ENCODE results near the gene GFY. TPM values are rescaled to one million over a fixed set of nuclear protein-coding genes. Genes with fewer than 3 reads are reported as not detected.
A peak's percentile ranks its signal among the peaks of the same experiment; 100 is the strongest.

The GFY gene
- total and polyA plus RNA-seq, 2 experiments from 2014 or later, result 1.2 TPM; not detected in 1

- TF ChIP-seq ZNF462 (CRISPR knock-in tag; IDR thresholded peaks at IDR 0.05) (no peak), NANOG (IDR thresholded peaks at IDR 0.05; ENCODE audit: borderline replicate concordance) (no peak), STAT1 (IDR thresholded peaks at IDR 0.05; ENCODE audit: unreplicated experiment) (no peak)
Measured at GRCh38 chr19:49400029-49400428, 25.2 kb upstream of the GFY start (continued).

DNA sequence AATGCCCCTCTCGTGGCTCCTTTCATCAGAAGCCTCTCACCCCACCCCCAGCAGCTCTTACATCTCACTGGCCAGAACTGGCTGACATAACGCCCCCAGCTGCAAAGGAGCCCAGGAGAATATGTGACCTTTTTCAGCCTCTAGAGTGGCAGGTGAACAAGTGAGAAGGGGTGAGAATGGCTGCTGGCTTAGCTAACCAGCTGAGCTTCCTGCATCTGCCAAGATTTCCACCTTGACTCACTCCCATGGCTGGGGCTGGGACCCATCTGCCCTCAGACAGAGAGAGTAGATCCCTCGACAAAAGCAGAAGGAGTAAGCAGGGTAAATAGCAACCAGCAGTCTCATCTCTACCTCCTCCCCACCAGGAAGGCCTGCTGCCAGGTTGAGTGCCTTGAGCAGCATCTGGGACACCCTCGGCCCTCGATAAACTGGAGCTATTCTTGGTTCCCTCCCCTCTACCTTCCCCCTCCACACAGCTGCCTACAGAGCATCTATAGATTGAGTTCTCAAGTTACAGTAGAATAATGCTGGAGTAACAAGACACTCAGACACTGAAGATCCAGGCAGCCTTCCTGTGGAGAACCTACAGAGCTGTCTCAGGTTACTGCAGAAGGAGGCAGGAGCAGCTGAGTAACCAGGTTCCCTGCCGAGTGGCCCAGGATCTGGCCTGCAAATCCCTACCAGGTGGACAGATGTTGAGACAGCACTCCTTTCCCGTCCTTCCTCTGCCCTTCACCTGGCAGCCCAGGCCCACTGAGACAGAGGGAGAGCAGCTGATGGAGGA is 21.6 kb upstream of the GFY start:
- Histone ChIP-seq H3K79me2 (replicated peaks; ENCODE audit: insufficient read depth) (no peaks in the 10 kb centered on the region), H2AFZ (no peak overlapping the region), H3F3A (replicated peaks; ENCODE audit: low read depth) (peaks cover 9% of the 10 kb centered on the region; the same call in 1 of the 2 replicates), H3K9me2 (ENCODE audit: insufficient read depth) (0 out of 2 replicates have a peak, but pooled peaks cover 3% of the 10 kb centered on the region), H3K4me1 (ENCODE audit: insufficient read depth) (peaks cover 20% of the 10 kb centered on the region), H3K4me2 (peak overlapping the region; percentile 69), H3K27ac (ENCODE audit: low read depth) (peak overlapping the region; percentile 89), H3K27me3 (ENCODE audit: insufficient read depth) (no peaks in the 10 kb centered on the region), H4K20me1 (replicated peaks; ENCODE audit: insufficient read depth) (no peaks in the 10 kb centered on the region), H3K36me3 (ENCODE audit: insufficient read depth) (no peaks in the 10 kb centered on the region), H3K4me3 (peak overlapping the region; percentile 15)
- H3K9me3 Mint-ChIP-seq, result no peaks in the 10 kb centered on the region; the same call in 2 of the 3 replicates
- ATAC-seq, result peak; percentile 98
- H3K4me3 Mint-ChIP-seq, result peak overlapping the region; percentile 45
- peaks cover 28% of the 10 kb centered on the region for H3K27me3 Mint-ChIP-seq (ENCODE audit: insufficient read depth, low read depth, poor library complexity)
- no peaks in the 10 kb centered on the region for H3K36me3 Mint-ChIP-seq (ENCODE audit: low read depth)
- peaks cover 41% of the 10 kb centered on the region for H3K4me1 Mint-ChIP-seq
- DNase-seq (ENCODE audit: low spot score), result peak; percentile 96
- peak overlapping the region; percentile 96 for H3K27ac Mint-ChIP-seq
- TF ChIP-seq, protein P1, sequence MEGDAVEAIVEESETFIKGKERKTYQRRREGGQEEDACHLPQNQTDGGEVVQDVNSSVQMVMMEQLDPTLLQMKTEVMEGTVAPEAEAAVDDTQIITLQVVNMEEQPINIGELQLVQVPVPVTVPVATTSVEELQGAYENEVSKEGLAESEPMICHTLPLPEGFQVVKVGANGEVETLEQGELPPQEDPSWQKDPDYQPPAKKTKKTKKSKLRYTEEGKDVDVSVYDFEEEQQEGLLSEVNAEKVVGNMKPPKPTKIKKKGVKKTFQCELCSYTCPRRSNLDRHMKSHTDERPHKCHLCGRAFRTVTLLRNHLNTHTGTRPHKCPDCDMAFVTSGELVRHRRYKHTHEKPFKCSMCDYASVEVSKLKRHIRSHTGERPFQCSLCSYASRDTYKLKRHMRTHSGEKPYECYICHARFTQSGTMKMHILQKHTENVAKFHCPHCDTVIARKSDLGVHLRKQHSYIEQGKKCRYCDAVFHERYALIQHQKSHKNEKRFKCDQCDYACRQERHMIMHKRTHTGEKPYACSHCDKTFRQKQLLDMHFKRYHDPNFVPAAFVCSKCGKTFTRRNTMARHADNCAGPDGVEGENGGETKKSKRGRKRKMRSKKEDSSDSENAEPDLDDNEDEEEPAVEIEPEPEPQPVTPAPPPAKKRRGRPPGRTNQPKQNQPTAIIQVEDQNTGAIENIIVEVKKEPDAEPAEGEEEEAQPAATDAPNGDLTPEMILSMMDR (conservative IDR thresholded peaks at IDR 0.05; ENCODE audit: low read depth in 2 of 2), result no peak
- TF ChIP-seq ZNF462 (CRISPR knock-in tag; IDR thresholded peaks at IDR 0.05) (peak; percentile 98), NANOG (IDR thresholded peaks at IDR 0.05; ENCODE audit: borderline replicate concordance) (no peak), EZH2phosphoT487 (IDR thresholded peaks at IDR 0.05; ENCODE audit: unreplicated experiment) (no peak), ZNF114 (CRISPR knock-in tag; IDR thresholded peaks at IDR 0.05) (peak; percentile 99)
